HepG2 (cell line): ENCODE measurements around the gene SMAD6. TPM values are rescaled to one million over a fixed set of nuclear protein-coding genes. Genes with fewer than 3 reads are reported as not detected.

Experiments
- ARID2 ChIP-seq: sonication (generic); formaldehyde crosslinking; IDR thresholded peaks from 2 replicates; pipeline ENCODE4 v1.8.1; 2022; ENCODE audit warnings: mild to moderate bottlenecking, missing genetic modification reagents, borderline replicate concordance
- FOSL1 ChIP-seq: sonication (generic); formaldehyde crosslinking; IDR thresholded peaks from 2 replicates; pipeline ENCODE4 v1.9.0; 2021; ENCODE audit warnings: missing genetic modification reagents, borderline replicate concordance
- GABPB1 ChIP-seq: IDR thresholded peaks from 2 replicates; pipeline ENCODE4 v1.6.1; 2016; ENCODE audit warnings: mild to moderate bottlenecking, missing genetic modification reagents, moderate library complexity, missing compliant biosample characterization
- HOXA7 ChIP-seq: sonication (generic); formaldehyde crosslinking; IDR thresholded peaks from 2 replicates; pipeline ENCODE4 v1.8.1; 2022; ENCODE audit warnings: mild to moderate bottlenecking, missing genetic modification reagents, moderate library complexity
- KDM2A ChIP-seq: sonication (generic); formaldehyde crosslinking; IDR thresholded peaks from 2 replicates; pipeline ENCODE4 v1.4.0; 2020; ENCODE audit warnings: low read depth, missing genetic modification reagents, borderline replicate concordance
- ZNF558 ChIP-seq: sonication (generic); formaldehyde crosslinking; IDR thresholded peaks from 2 replicates; pipeline ENCODE4 v1.9.0; 2022; ENCODE audit warnings: mild to moderate bottlenecking, missing genetic modification reagents, borderline replicate concordance
- ZNF891 ChIP-seq: sonication (generic); formaldehyde crosslinking; IDR thresholded peaks from 2 replicates; pipeline ENCODE4 v1.5.0; 2020; ENCODE audit warnings: mild to moderate bottlenecking, missing genetic modification reagents
- polyA plus RNA-seq, 8 experiments: library from polyadenylated mRNA; depleted of rRNA in 3 of 8; stranded (reverse) in 7 of 8; unstranded in 1 of 8; fragments of >200 nt; fragmentation: Illumina TruSeq in 4 of 8; extraction: Trizol in 4 of 8; gene quantifications; 2 replicates each; pipeline versions ENCODE4 v1.2.1 to v1.2.3, GENCODE V29; 2011 to 2016; ENCODE audit warnings: low read depth in 4 of 8, missing spikeins in 1 of 8, mixed read lengths in 1 of 8; ENCODE audit not compliant: insufficient read depth in 1 of 8
- total RNA-seq, 5 experiments: library from RNA; depleted of rRNA; stranded (reverse); fragments of >200 nt; fragmentation: Illumina TruSeq; extraction: Trizol; gene quantifications; 2 replicates each; pipeline ENCODE4 v1.2.3, GENCODE V29; 2016; ENCODE audit warnings: low read depth in 1 of 5
- TF ChIP-seq, protein P1 (sequence below): sonication (generic); formaldehyde crosslinking; IDR thresholded peaks from 2 replicates; pipeline ENCODE4 v1.8.1; 2023; ENCODE audit warnings: mild to moderate bottlenecking, missing genetic modification reagents
- TF ChIP-seq, protein P2 (sequence below): sonication (generic); formaldehyde crosslinking; IDR thresholded peaks from 2 replicates; pipeline ENCODE4 v1.4.0; 2020; ENCODE audit warnings: missing genetic modification reagents
- TF ChIP-seq, protein P3 (sequence below): sonication (generic); formaldehyde crosslinking; IDR thresholded peaks from 2 replicates; pipeline ENCODE4 v1.4.0; 2020; ENCODE audit warnings: missing genetic modification reagents

Gene SMAD6
- total and polyA plus RNA-seq, 2 of the 13 experiments (the other 11 are each of a cell fraction or from before 2014, with no cell fraction given) = 3.3 to 4.4 TPM

DNA sequence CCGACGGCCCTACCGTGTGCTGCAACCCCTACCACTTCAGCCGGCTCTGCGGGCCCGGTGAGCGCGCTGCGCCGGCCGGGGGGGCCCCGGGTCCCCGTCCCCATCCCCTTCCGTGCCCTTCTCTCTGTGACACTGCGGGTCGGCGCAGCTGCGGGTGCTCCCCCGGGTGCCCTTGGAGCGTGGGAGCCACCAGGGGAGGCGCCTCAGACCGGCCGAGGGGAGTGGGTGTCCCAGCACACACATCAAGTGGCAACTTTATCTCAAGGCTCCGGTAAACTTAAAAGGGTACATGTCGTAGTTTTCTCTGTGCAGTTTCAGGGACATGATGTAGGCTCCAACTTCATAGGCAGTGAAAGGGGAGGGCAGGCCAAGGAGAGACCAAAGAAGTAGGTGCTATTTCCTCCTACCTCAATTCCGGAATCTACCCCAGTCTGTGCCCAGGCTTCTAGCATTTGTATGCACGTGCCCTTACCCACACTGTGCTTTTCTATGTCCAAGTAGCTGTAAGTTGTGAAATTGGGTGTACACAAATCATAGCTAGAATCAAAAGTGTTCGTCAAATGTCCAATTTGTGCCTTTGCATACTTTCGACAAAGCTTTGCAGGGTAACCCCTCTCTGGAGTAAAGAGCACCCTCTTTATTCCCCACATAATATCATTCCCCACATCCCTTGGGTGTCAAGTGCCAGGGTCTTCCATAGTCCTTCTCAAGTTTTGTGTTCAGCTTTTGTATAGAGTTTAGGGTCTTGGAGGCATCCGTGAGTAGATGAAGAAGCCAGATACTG is 2.2 kb downstream of the SMAD6 start (continued):
- TF ChIP-seq KDM2A (CRISPR knock-in tag) = peak; percentile 27; the same call in 1 of the 2 replicates
- TF ChIP-seq, protein P1, sequence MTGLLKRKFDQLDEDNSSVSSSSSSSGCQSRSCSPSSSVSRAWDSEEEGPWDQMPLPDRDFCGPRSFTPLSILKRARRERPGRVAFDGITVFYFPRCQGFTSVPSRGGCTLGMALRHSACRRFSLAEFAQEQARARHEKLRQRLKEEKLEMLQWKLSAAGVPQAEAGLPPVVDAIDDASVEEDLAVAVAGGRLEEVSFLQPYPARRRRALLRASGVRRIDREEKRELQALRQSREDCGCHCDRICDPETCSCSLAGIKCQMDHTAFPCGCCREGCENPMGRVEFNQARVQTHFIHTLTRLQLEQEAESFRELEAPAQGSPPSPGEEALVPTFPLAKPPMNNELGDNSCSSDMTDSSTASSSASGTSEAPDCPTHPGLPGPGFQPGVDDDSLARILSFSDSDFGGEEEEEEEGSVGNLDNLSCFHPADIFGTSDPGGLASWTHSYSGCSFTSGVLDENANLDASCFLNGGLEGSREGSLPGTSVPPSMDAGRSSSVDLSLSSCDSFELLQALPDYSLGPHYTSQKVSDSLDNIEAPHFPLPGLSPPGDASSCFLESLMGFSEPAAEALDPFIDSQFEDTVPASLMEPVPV (CRISPR knock-in tag) = 0 out of 2 replicates have a peak, but pooled peaks have one; percentile 45
- 0 out of 2 replicates have a peak, but pooled peaks have one; percentile 67 for TF ChIP-seq ARID2 (CRISPR knock-in tag)
- TF ChIP-seq ZNF891 (CRISPR knock-in tag) = no peak
- no peak for TF ChIP-seq HOXA7 (CRISPR knock-in tag)
- TF ChIP-seq, protein P2, sequence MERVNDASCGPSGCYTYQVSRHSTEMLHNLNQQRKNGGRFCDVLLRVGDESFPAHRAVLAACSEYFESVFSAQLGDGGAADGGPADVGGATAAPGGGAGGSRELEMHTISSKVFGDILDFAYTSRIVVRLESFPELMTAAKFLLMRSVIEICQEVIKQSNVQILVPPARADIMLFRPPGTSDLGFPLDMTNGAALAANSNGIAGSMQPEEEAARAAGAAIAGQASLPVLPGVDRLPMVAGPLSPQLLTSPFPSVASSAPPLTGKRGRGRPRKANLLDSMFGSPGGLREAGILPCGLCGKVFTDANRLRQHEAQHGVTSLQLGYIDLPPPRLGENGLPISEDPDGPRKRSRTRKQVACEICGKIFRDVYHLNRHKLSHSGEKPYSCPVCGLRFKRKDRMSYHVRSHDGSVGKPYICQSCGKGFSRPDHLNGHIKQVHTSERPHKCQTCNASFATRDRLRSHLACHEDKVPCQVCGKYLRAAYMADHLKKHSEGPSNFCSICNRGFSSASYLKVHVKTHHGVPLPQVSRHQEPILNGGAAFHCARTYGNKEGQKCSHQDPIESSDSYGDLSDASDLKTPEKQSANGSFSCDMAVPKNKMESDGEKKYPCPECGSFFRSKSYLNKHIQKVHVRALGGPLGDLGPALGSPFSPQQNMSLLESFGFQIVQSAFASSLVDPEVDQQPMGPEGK (CRISPR knock-in tag) = 0 out of 2 replicates have a peak, but pooled peaks have one; percentile 46
- TF ChIP-seq FOSL1 (CRISPR knock-in tag) = no peak
- no peak for TF ChIP-seq ZNF558 (CRISPR knock-in tag)
- TF ChIP-seq GABPB1 (CRISPR knock-in tag) = peak; percentile 27; the same call in 1 of the 2 replicates
- TF ChIP-seq, protein P3, sequence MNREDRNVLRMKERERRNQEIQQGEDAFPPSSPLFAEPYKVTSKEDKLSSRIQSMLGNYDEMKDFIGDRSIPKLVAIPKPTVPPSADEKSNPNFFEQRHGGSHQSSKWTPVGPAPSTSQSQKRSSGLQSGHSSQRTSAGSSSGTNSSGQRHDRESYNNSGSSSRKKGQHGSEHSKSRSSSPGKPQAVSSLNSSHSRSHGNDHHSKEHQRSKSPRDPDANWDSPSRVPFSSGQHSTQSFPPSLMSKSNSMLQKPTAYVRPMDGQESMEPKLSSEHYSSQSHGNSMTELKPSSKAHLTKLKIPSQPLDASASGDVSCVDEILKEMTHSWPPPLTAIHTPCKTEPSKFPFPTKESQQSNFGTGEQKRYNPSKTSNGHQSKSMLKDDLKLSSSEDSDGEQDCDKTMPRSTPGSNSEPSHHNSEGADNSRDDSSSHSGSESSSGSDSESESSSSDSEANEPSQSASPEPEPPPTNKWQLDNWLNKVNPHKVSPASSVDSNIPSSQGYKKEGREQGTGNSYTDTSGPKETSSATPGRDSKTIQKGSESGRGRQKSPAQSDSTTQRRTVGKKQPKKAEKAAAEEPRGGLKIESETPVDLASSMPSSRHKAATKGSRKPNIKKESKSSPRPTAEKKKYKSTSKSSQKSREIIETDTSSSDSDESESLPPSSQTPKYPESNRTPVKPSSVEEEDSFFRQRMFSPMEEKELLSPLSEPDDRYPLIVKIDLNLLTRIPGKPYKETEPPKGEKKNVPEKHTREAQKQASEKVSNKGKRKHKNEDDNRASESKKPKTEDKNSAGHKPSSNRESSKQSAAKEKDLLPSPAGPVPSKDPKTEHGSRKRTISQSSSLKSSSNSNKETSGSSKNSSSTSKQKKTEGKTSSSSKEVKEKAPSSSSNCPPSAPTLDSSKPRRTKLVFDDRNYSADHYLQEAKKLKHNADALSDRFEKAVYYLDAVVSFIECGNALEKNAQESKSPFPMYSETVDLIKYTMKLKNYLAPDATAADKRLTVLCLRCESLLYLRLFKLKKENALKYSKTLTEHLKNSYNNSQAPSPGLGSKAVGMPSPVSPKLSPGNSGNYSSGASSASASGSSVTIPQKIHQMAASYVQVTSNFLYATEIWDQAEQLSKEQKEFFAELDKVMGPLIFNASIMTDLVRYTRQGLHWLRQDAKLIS = no peak
